GM23248 (cell line): ENCODE data around the gene L3MBTL3. TPM values are rescaled to one million over a fixed set of nuclear protein-coding genes. Genes with fewer than 3 reads are reported as not detected.

Experiments used
- DNase-seq: peaks from one replicate; pipeline ENCODE4 v3.0.0-alpha.2; 2015
- H2AFZ ChIP-seq: fragments of 200-600 bp; sonication (generic); 2 replicates; pipeline ENCODE4 v1.6.1; 2016; ENCODE audit warnings: antibody characterized with exemption
- H3F3A ChIP-seq: fragments of 200-600 bp; sonication (generic); 2 replicates; pipeline ENCODE4 v1.6.1; 2016; ENCODE audit warnings: mild to moderate bottlenecking, antibody characterized with exemption, mixed run types; ENCODE audit not compliant: insufficient read depth
- H3K27ac ChIP-seq: fragments of 200-600 bp; sonication (generic); 2 replicates; pipeline ENCODE4 v1.5.1; 2016; ENCODE audit warnings: mild to moderate bottlenecking
- H3K27me3 ChIP-seq: fragments of 200-600 bp; sonication (generic); replicated peaks from 2 replicates; pipeline ENCODE4 v1.6.1; 2016; ENCODE audit warnings: mild to moderate bottlenecking; ENCODE audit not compliant: insufficient read depth
- H3K36me3 ChIP-seq: fragments of 200-600 bp; sonication (generic); 2 replicates; pipeline ENCODE4 v1.6.1; 2016; ENCODE audit warnings: low read depth, mild to moderate bottlenecking
- H3K4me1 ChIP-seq: fragments of 200-600 bp; sonication (generic); 2 replicates; pipeline ENCODE4 v1.6.1; 2016; ENCODE audit warnings: mild to moderate bottlenecking; ENCODE audit not compliant: insufficient read depth
- H3K4me2 ChIP-seq: fragments of 200-600 bp; sonication (generic); one replicate; pipeline ENCODE4 v1.6.1; 2016; ENCODE audit warnings: mild to moderate bottlenecking; ENCODE audit not compliant: unreplicated experiment
- H3K4me3 ChIP-seq: fragments of 200-600 bp; sonication (generic); 2 replicates; pipeline ENCODE4 v1.5.1; 2016; ENCODE audit warnings: mild to moderate bottlenecking
- H3K79me2 ChIP-seq: fragments of 200-600 bp; sonication (generic); 2 replicates; pipeline ENCODE4 v1.6.1; 2016; ENCODE audit warnings: mild to moderate bottlenecking; ENCODE audit not compliant: insufficient read depth
- H3K9ac ChIP-seq: fragments of 200-600 bp; sonication (generic); 2 replicates; pipeline ENCODE4 v1.6.1; 2016; ENCODE audit warnings: mild to moderate bottlenecking
- H3K9me2 ChIP-seq: fragments of 200-600 bp; sonication (generic); 2 replicates; pipeline ENCODE4 v1.6.1; 2016; ENCODE audit warnings: mixed run types, mild to moderate bottlenecking, moderate library complexity; ENCODE audit not compliant: insufficient read depth
- H3K9me3 ChIP-seq: fragments of 200-600 bp; sonication (generic); one replicate; pipeline ENCODE4 v1.6.1; 2017; ENCODE audit warnings: low read depth
- H4K20me1 ChIP-seq: fragments of 200-600 bp; sonication (generic); 2 replicates; pipeline ENCODE4 v1.6.0; 2016; ENCODE audit not compliant: insufficient read depth
- EZH2 ChIP-seq: fragments of 200-600 bp; sonication (generic); IDR thresholded peaks from 2 replicates; pipeline ENCODE4 v1.6.1; 2018; ENCODE audit warnings: antibody characterized with exemption, mild to moderate bottlenecking; ENCODE audit not compliant: insufficient read depth, poor library complexity, severe bottlenecking
- EZH2phosphoT487 ChIP-seq: fragments of 200-600 bp; sonication (generic); IDR thresholded peaks from 2 replicates; pipeline ENCODE4 v1.6.1; 2018; ENCODE audit warnings: antibody characterized with exemption, moderate library complexity, mild to moderate bottlenecking, low read depth; ENCODE audit not compliant: insufficient read depth
- WGBS, 2 experiments: methylation state at CpG; one replicate each; pipeline ENCODE4 v1.1.6; 2015 to 2017; ENCODE audit warnings: low lambda C conversion rate in 2 of 2, low coverage in 1 of 2; ENCODE audit errors: missing lambda C conversion rate in 2 of 2; 5-methylcytosine and 5-hydroxymethylcytosine counted together
- in situ Hi-C: fragments of 300-500 bp; cut with MboI; formaldehyde crosslinking; loops from 2 replicates; pipeline ENCODE4 v1.15.0; 2020
- polyA plus RNA-seq: library from polyadenylated mRNA; unstranded; fragments of >200 nt; fragmentation: Nextera tagmentation; extraction: Ambion mirVana; gene quantifications from 2 replicates; pipeline ENCODE4 v1.2.1, GENCODE V29; 2016
- total RNA-seq: library from RNA; depleted of rRNA; stranded (reverse); fragments of >200 nt; shearing (Covaris generic); gene quantifications from 2 replicates; pipeline ENCODE4 v1.2.3, GENCODE V29; 2014

The L3MBTL3 gene
- total and polyA plus RNA-seq, 2 experiments from 2014 or later = 3.3 to 4.3 TPM

DNA sequence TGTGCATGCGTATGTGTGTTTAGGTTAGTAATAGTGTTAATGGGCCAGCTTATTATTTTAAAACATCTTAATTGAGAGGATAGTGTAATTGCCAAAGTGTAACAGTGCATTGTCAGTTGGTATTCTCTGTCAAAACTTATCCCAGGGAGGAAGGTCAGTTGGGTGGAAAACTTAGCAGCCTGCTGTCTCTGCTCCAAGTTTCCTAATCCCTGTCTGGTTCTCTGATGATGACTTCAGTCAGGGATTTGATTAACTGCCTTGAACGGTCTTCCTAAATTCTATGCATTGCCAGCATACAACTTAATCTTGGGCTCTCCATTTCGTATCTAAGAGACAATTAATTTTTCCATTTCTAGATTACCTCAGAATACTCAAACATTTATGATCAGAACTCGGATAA lies 51.1 kb downstream of the L3MBTL3 start:
- Histone ChIP-seq H3K9me2 (no peaks in the 10 kb centered on the region), H2AFZ (no peak overlapping the region), H3K27ac (no peak overlapping the region), H3K9me3 (no peaks in the 10 kb centered on the region), H3K9ac (no peak overlapping the region), H3K36me3 (0 out of 2 replicates have a peak, but pooled peaks cover 7% of the 10 kb centered on the region), H3K79me2 (no peaks in the 10 kb centered on the region), H3K4me1 (peaks cover 21% of the 10 kb centered on the region), H3F3A (peaks cover 16% of the 10 kb centered on the region; the same call in 1 of the 2 replicates), H3K4me3 (no peak overlapping the region), H4K20me1 (no peaks in the 10 kb centered on the region), H3K27me3 (no peaks in the 10 kb centered on the region), H3K4me2 (peak overlapping the region; percentile 21)
- 36 to 40% methylated on average over 4 of the region's 4 CpGs for WGBS, 2 experiments
- peak; percentile 14 for DNase-seq
- no peak for TF ChIP-seq EZH2
- in situ Hi-C loops = no loop called here

DNA sequence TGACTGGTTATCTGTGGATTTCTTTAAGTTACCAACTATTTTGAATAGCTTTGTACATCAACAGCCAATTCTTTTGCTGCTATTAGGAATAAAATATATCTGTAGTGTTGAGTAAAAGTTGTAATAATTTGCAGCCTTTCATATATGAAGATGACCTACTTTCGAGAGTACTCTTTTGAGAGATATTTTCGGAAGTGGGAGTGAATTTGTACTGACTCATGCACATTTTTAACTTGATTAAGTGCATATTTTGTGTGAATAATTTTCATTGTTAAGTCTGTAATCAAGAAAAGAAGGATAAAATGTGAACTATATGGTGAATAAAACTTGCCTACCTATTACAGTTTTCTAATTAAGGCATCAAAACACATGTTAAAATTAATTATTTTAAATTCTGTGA lies 51.9 kb downstream of the L3MBTL3 start:
- peak overlapping the region; percentile 39 for H3K4me3 ChIP-seq
- H3K9me3 ChIP-seq = no peaks in the 10 kb centered on the region
- in situ Hi-C loops = no loop called here
- H3K79me2 ChIP-seq = no peaks in the 10 kb centered on the region
- H3K36me3 ChIP-seq = 0 out of 2 replicates have a peak, but pooled peaks cover 7% of the 10 kb centered on the region
- H3K27ac ChIP-seq = no peak overlapping the region
- H4K20me1 ChIP-seq = no peaks in the 10 kb centered on the region
- H3K4me2 ChIP-seq = peak overlapping the region; percentile 21
- TF ChIP-seq EZH2 = no peak
- no peak for TF ChIP-seq EZH2phosphoT487
- peaks cover 21% of the 10 kb centered on the region for H3K4me1 ChIP-seq
- peaks cover 16% of the 10 kb centered on the region; the same call in 1 of the 2 replicates for H3F3A ChIP-seq
- DNase-seq = peak; percentile 49
- no peak overlapping the region for H2AFZ ChIP-seq
- 0 to 2% methylated on average over 2 of the region's 2 CpGs for WGBS, 2 experiments
- H3K27me3 ChIP-seq = no peaks in the 10 kb centered on the region
- H3K9ac ChIP-seq = no peak overlapping the region
- no peaks in the 10 kb centered on the region for H3K9me2 ChIP-seq

DNA sequence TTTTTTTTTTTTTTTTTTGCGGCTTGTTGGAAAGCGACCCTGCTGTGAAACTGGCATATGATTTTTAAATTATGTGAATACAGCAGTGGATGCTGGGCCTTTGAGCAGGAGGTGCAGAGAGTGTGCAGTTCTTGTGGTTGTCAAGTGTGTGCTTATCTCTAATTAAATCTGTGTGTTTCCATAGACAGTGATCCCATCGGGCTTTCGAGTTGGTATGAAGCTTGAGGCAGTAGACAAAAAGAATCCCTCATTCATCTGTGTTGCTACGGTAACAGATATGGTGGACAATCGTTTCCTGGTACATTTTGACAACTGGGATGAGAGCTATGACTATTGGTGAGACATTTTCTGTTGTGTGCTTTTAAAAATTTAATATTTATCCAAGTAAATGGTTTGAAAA lies 52.4 kb downstream of the L3MBTL3 start:
- peak; percentile 25 for DNase-seq
- in situ Hi-C loops = no loop called here
- WGBS, 2 experiments = 15 to 21% methylated on average over 6 of the region's 6 CpGs

GRCh38 chr6:130075879-130076460 lies 57.6 kb downstream of the L3MBTL3 start:
- in situ Hi-C loops = no loop called here
- no peaks in the 10 kb centered on the region for H3K9me3 ChIP-seq
- WGBS, 2 experiments = 71 to 73% methylated on average over 3 of the region's 3 CpGs
- no peaks in the 10 kb centered on the region for H3K9me2 ChIP-seq
- H3K27ac ChIP-seq = no peak overlapping the region
- no peak for TF ChIP-seq EZH2
- no peak for TF ChIP-seq EZH2phosphoT487
- no peaks in the 10 kb centered on the region for H4K20me1 ChIP-seq
- peak; percentile 49 for DNase-seq
- no peak overlapping the region; the same call in 1 of the 2 replicates for H2AFZ ChIP-seq
- no peaks in the 10 kb centered on the region for H3K27me3 ChIP-seq
- peaks cover 3% of the 10 kb centered on the region for H3K4me1 ChIP-seq
- H3K4me2 ChIP-seq = no peak overlapping the region
- H3K4me3 ChIP-seq = no peak overlapping the region
- H3K36me3 ChIP-seq = no peaks in the 10 kb centered on the region
- H3F3A ChIP-seq = peaks cover 2% of the 10 kb centered on the region; the same call in 1 of the 2 replicates
- no peaks in the 10 kb centered on the region for H3K79me2 ChIP-seq
- H3K9ac ChIP-seq = no peak overlapping the region

More for the DNA sequence above, 52.4 kb downstream of the L3MBTL3 start:
- TF ChIP-seq EZH2phosphoT487 (no peak), EZH2 (no peak)
- Histone ChIP-seq H3K4me2 (peak overlapping the region; percentile 21), H3K4me1 (peaks cover 21% of the 10 kb centered on the region), H3K9me2 (no peaks in the 10 kb centered on the region), H3K36me3 (0 out of 2 replicates have a peak, but pooled peaks cover 7% of the 10 kb centered on the region), H3K27ac (no peak overlapping the region), H3K27me3 (no peaks in the 10 kb centered on the region), H3K79me2 (no peaks in the 10 kb centered on the region), H3K9me3 (no peaks in the 10 kb centered on the region), H3K9ac (no peak overlapping the region), H4K20me1 (no peaks in the 10 kb centered on the region), H3F3A (peaks cover 16% of the 10 kb centered on the region; the same call in 1 of the 2 replicates), H3K4me3 (peak overlapping the region; percentile 39), H2AFZ (no peak overlapping the region; the same call in 1 of the 2 replicates)
